Measurements from ENCODE around the gene MAPK10.

GRCh38 chr4:86326400-86326799 lies 33.5 kb downstream of the MAPK10 start:
- TF ChIP-seq ZBTB48 (tag by site-specific recombination; IDR thresholded peaks at IDR 0.05) (no peak), ZNF324 (tag by site-specific recombination; IDR thresholded peaks at IDR 0.05) (no peak), CTCF (tag by site-specific recombination; IDR thresholded peaks at IDR 0.05) (no peak), ZNF398 (tag by site-specific recombination; IDR thresholded peaks at IDR 0.05) (no peak), ZNF449 (tag by site-specific recombination; IDR thresholded peaks at IDR 0.05) (no peak), ZNF366 (tag by site-specific recombination; conservative IDR thresholded peaks at IDR 0.05) (no peak)

Measured in HEK293 (cell line).